DOHH2 (cell line): ENCODE measurements around the gene NCAM1.

ENCODE experiments used
- H3F3A ChIP-seq: fragments of 200-600 bp; sonication (generic), shearing (Covaris generic); 2 replicates; pipeline ENCODE4 v1.6.0; 2016; ENCODE audit warnings: antibody characterized with exemption, mild to moderate bottlenecking; ENCODE audit not compliant: control insufficient read depth, insufficient read depth
- H3K27ac ChIP-seq: fragments of 200-600 bp; sonication (generic); 2 replicates; pipeline ENCODE4 v1.5.1; 2014; ENCODE audit warnings: low read depth, mild to moderate bottlenecking, low read length, moderate library complexity
- H3K27me3 ChIP-seq: fragments of 200-600 bp; sonication (generic); 2 replicates; pipeline ENCODE4 v1.6.1; 2014; ENCODE audit warnings: mild to moderate bottlenecking, low read length, mixed read lengths; ENCODE audit not compliant: control insufficient read depth
- H3K36me3 ChIP-seq: fragments of 200-600 bp; sonication (generic); 2 replicates; pipeline ENCODE4 v1.6.1; 2014; ENCODE audit warnings: mild to moderate bottlenecking, low read length, moderate library complexity, mixed read lengths; ENCODE audit not compliant: control insufficient read depth
- H3K4me1 ChIP-seq: fragments of 200-600 bp; sonication (generic); 2 replicates; pipeline ENCODE4 v1.6.1; 2014; ENCODE audit warnings: mild to moderate bottlenecking, low read length, mixed read lengths; ENCODE audit not compliant: control insufficient read depth
- H3K4me2 ChIP-seq: fragments of 200-600 bp; sonication (generic); 2 replicates; pipeline ENCODE4 v1.6.0; 2014; ENCODE audit warnings: mild to moderate bottlenecking, low read length, moderate library complexity
- H3K4me3 ChIP-seq: fragments of 200-600 bp; sonication (generic); 2 replicates; pipeline ENCODE4 v1.5.1; 2014; ENCODE audit warnings: mild to moderate bottlenecking, low read length, mixed read lengths
- H3K79me2 ChIP-seq: fragments of 200-600 bp; sonication (generic); 2 replicates; pipeline ENCODE4 v1.6.1; 2014; ENCODE audit warnings: mild to moderate bottlenecking, low read length, mixed read lengths; ENCODE audit not compliant: control insufficient read depth
- H3K9me2 ChIP-seq: fragments of 200-600 bp; sonication (generic); replicated peaks from 2 replicates; pipeline ENCODE4 v1.6.1; 2014; ENCODE audit warnings: mild to moderate bottlenecking, low read length, mixed read lengths; ENCODE audit not compliant: control insufficient read depth
- H3K9me3 ChIP-seq: fragments of 200-600 bp; sonication (generic); 2 replicates; pipeline ENCODE4 v1.6.1; 2014; ENCODE audit warnings: antibody characterized with exemption, low read length, mixed read lengths; ENCODE audit not compliant: control insufficient read depth, insufficient read depth
- H4K20me1 ChIP-seq: fragments of 200-600 bp; sonication (generic); 2 replicates; pipeline ENCODE4 v1.6.0; 2014; ENCODE audit warnings: low read depth, mild to moderate bottlenecking, antibody characterized with exemption, low read length, moderate library complexity; ENCODE audit not compliant: control insufficient read depth, insufficient read depth
- EZH2phosphoT487 ChIP-seq: fragments of 200-600 bp; sonication (generic); IDR thresholded peaks from 2 replicates; pipeline ENCODE4 v1.6.1; 2017; ENCODE audit warnings: borderline replicate concordance, mild to moderate bottlenecking, antibody characterized with exemption, low read length, moderate library complexity, mixed read lengths
- TF ChIP-seq, protein P1 (sequence below): fragments of 200-600 bp; sonication (generic); IDR thresholded peaks from one replicate; pipeline ENCODE4 v1.5.1; 2014; ENCODE audit warnings: antibody characterized with exemption, mild to moderate bottlenecking, low read depth, low read length; ENCODE audit not compliant: poor library complexity, severe bottlenecking

Gene NCAM1

GRCh38 chr11:113137713-113138529 lies 176.7 kb downstream of the NCAM1 start:
- H3K4me1 ChIP-seq: no peaks in the 10 kb centered on the region
- H3K27ac ChIP-seq: no peak overlapping the region
- H3K36me3 ChIP-seq: no peaks in the 10 kb centered on the region
- H4K20me1 ChIP-seq: no peaks in the 10 kb centered on the region
- no peaks in the 10 kb centered on the region for H3K9me2 ChIP-seq
- H3K9me3 ChIP-seq: no peaks in the 10 kb centered on the region
- H3K79me2 ChIP-seq: no peaks in the 10 kb centered on the region
- H3K4me3 ChIP-seq: no peak overlapping the region
- H3K4me2 ChIP-seq: no peak overlapping the region
- peaks cover 5% of the 10 kb centered on the region; the same call in 1 of the 2 replicates for H3K27me3 ChIP-seq
- TF ChIP-seq EZH2phosphoT487: no peak
- no peaks in the 10 kb centered on the region for H3F3A ChIP-seq

DNA sequence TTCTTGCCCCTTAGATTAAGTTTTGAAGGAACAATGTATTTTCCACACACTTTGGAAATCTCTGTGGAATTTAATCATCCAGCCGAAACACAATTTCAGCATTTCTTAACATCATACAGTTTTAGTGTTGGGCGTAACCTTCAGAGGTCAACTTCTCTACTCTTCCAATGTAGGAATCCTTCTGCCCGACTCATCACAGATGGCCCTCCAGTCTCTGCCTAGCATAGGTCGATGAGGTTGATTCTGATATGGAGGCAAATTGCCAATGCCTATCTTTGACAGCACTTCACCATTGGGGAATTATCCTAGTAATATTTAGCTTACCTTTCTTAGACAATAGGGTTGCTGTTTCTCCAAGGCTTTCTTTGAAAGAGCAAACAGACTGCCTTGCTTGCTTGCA lies 177.5 kb downstream of the NCAM1 start:
- H4K20me1 ChIP-seq: no peaks in the 10 kb centered on the region
- no peaks in the 10 kb centered on the region for H3K4me1 ChIP-seq
- no peaks in the 10 kb centered on the region for H3F3A ChIP-seq
- no peak overlapping the region for H3K4me3 ChIP-seq
- H3K79me2 ChIP-seq: no peaks in the 10 kb centered on the region
- H3K4me2 ChIP-seq: no peak overlapping the region
- H3K36me3 ChIP-seq: no peaks in the 10 kb centered on the region
- H3K27ac ChIP-seq: no peak overlapping the region
- no peaks in the 10 kb centered on the region for H3K9me2 ChIP-seq
- no peaks in the 10 kb centered on the region for H3K9me3 ChIP-seq
- H3K27me3 ChIP-seq: peaks cover 5% of the 10 kb centered on the region; the same call in 1 of the 2 replicates
- TF ChIP-seq EZH2phosphoT487: no peak
- TF ChIP-seq, protein P1, sequence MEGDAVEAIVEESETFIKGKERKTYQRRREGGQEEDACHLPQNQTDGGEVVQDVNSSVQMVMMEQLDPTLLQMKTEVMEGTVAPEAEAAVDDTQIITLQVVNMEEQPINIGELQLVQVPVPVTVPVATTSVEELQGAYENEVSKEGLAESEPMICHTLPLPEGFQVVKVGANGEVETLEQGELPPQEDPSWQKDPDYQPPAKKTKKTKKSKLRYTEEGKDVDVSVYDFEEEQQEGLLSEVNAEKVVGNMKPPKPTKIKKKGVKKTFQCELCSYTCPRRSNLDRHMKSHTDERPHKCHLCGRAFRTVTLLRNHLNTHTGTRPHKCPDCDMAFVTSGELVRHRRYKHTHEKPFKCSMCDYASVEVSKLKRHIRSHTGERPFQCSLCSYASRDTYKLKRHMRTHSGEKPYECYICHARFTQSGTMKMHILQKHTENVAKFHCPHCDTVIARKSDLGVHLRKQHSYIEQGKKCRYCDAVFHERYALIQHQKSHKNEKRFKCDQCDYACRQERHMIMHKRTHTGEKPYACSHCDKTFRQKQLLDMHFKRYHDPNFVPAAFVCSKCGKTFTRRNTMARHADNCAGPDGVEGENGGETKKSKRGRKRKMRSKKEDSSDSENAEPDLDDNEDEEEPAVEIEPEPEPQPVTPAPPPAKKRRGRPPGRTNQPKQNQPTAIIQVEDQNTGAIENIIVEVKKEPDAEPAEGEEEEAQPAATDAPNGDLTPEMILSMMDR: no peak

DNA sequence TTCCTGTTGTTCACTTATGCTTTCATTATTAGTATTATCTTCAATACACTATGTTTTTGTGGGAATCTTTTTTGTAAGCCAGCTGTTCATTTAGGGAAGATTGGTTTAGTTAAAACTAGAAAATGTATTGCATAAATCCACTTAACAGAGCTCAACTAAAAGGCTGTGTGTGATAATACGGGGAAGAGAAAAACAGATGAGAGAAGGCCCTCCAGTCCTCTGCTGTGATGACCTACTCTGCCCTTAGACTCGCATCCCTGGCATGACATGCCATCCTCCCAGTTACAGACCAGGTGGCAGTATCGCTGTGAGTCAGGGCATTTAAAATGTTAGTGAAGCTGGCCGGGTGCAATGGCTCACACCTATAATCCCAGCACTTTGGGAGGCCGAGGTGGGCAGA lies 179.8 kb downstream of the NCAM1 start:
- Histone ChIP-seq H3K27ac (no peak overlapping the region), H3K9me3 (no peaks in the 10 kb centered on the region), H3F3A (no peaks in the 10 kb centered on the region), H3K9me2 (no peaks in the 10 kb centered on the region), H3K4me3 (no peak overlapping the region), H3K36me3 (no peaks in the 10 kb centered on the region), H3K79me2 (no peaks in the 10 kb centered on the region), H3K27me3 (peaks cover 5% of the 10 kb centered on the region; the same call in 1 of the 2 replicates), H3K4me2 (no peak overlapping the region), H3K4me1 (no peaks in the 10 kb centered on the region), H4K20me1 (no peaks in the 10 kb centered on the region)
- TF ChIP-seq EZH2phosphoT487: no peak
- TF ChIP-seq, protein P1: no peak

DNA sequence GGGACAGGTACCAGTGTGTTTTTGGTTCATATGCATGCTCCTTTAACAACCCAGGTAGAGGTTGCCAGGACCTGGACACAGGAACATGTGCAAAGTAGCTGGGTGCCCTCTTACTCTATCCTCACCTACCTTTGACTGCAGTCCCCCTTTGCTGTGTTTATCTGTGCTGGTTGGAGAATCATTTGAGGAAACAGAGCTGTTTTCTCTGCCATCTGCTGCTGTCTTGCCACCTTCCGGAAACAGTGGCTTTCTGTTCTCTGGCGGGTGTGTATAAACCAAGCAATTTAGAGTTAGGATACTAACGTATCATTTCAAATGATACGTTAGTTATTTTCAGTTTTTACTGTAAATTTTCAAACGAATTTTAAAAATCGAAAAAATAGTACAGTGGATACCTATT lies 181.3 kb downstream of the NCAM1 start:
- Histone ChIP-seq H3K36me3 (no peaks in the 10 kb centered on the region), H3K27me3 (no peaks in the 10 kb centered on the region), H3K9me3 (no peaks in the 10 kb centered on the region), H3F3A (no peaks in the 10 kb centered on the region), H3K27ac (no peak overlapping the region), H3K4me3 (no peak overlapping the region), H3K9me2 (no peaks in the 10 kb centered on the region), H4K20me1 (no peaks in the 10 kb centered on the region), H3K4me1 (no peaks in the 10 kb centered on the region), H3K4me2 (no peak overlapping the region), H3K79me2 (no peaks in the 10 kb centered on the region)
- TF ChIP-seq, protein P1: no peak
- TF ChIP-seq EZH2phosphoT487: no peak
